Colonic mucosa (tissue), 4 donors: ENCODE measurements around the gene ESPNL. TPM values are rescaled to one million over a fixed set of nuclear protein-coding genes. Genes with fewer than 3 reads are reported as not detected.
"Not testable (repeated sequence)": the region's sequence is repeated elsewhere in the genome, so short reads cannot be mapped to it uniquely, and the experiment has no call there.

Experiments used
- DNase-seq: peaks from one replicate; pipeline ENCODE4 v3.0.0-alpha.2; 2020
- H3K27ac ChIP-seq: fragments of 200-600 bp; one replicate; pipeline ENCODE4 v1.8.0; 2021
- H3K27me3 ChIP-seq: fragments of 200-600 bp; one replicate; pipeline ENCODE4 v1.8.0; 2021
- H3K36me3 ChIP-seq: fragments of 200-600 bp; one replicate; pipeline ENCODE4 v1.8.0; 2021
- H3K4me1 ChIP-seq: fragments of 200-600 bp; one replicate; pipeline ENCODE4 v1.8.0; 2021; ENCODE audit warnings: mild to moderate bottlenecking
- H3K4me3 ChIP-seq: fragments of 200-600 bp; one replicate; pipeline ENCODE4 v1.8.0; 2021
- H3K9ac ChIP-seq, 2 donors: one replicate each; pipeline ENCODE4 v1.7.0; 2013; ENCODE audit warnings: control low read depth in 2 of 2, low read depth in 2 of 2, low read length in 2 of 2
- H3K9me3 ChIP-seq: fragments of 200-600 bp; one replicate; pipeline ENCODE4 v1.8.0; 2021
- CTCF ChIP-seq: fragments of 200-600 bp; IDR thresholded peaks from one replicate; pipeline ENCODE4 v1.8.0; 2022; ENCODE audit warnings: antibody characterized with exemption, mild to moderate bottlenecking
- intact Hi-C: fragments of 100-400 bp; cut with DNase I; formaldehyde crosslinking; loops from one replicate; pipeline ENCODE4 v1.14.1; 2022
- total RNA-seq, 2 donors: library from RNA; stranded (reverse); fragmentation: NEBNext Ultra II Directional in 1 of 2; extraction: Animal tissue kit (Norgen Biotek cat#: 25700) in 1 of 2; gene quantifications; one replicate each; pipeline ENCODE4 v1.2.1, GENCODE V29; 2021
- donor health status: healthy.
- donor health status: DM: no; HTN: no; CAD: no.
- donor health status: DM: no; HTN: no; CAD: no.

Gene ESPNL
- total RNA-seq, 2 donors from 2014 or later: 0.08 to 0.12 TPM

GRCh38 chr2:238065071-238065846 is 34.9 kb upstream of the ESPNL start:
- no peaks in the 10 kb centered on the region for H3K27me3 ChIP-seq
- H3K36me3 ChIP-seq: peaks cover 6% of the 10 kb centered on the region
- peaks cover 15% of the 10 kb centered on the region for H3K4me1 ChIP-seq
- H3K4me3 ChIP-seq: no peak overlapping the region
- no peak for DNase-seq
- H3K27ac ChIP-seq: no peak overlapping the region
- TF ChIP-seq CTCF: no peak
- intact Hi-C loops: no loop called here
- no peaks in the 10 kb centered on the region for H3K9me3 ChIP-seq
- H3K9ac ChIP-seq: no peak overlapping the region

GRCh38 chr2:238066218-238066617 is 33.9 kb upstream of the ESPNL start:
- TF ChIP-seq CTCF: no peak
- Histone ChIP-seq H3K4me1 (peaks cover 15% of the 10 kb centered on the region), H3K9me3 (no peaks in the 10 kb centered on the region), H3K27ac (no peak overlapping the region), H3K36me3 (peaks cover 6% of the 10 kb centered on the region), H3K4me3 (no peak overlapping the region), H3K27me3 (no peaks in the 10 kb centered on the region), H3K9ac (no peak overlapping the region)
- intact Hi-C loops: no loop called here
- DNase-seq: no peak

GRCh38 chr2:238066718-238067117 is 33.4 kb upstream of the ESPNL start:
- H3K36me3 ChIP-seq, H3K9me3 ChIP-seq: not testable (repeated sequence)

GRCh38 chr2:238067939-238068338 is 32.2 kb upstream of the ESPNL start:
- no peak for DNase-seq
- TF ChIP-seq CTCF: no peak
- intact Hi-C loops: no loop called here
- Histone ChIP-seq H3K9ac (no peak overlapping the region), H3K9me3 (no peaks in the 10 kb centered on the region), H3K4me1 (peaks cover 8% of the 10 kb centered on the region), H3K36me3 (peaks cover 6% of the 10 kb centered on the region), H3K4me3 (no peak overlapping the region), H3K27me3 (no peaks in the 10 kb centered on the region), H3K27ac (no peak overlapping the region)

More at GRCh38 chr2:238066718-238067117, 33.4 kb upstream of the ESPNL start:
- H3K27me3 ChIP-seq, DNase-seq, intact Hi-C loops, H3K9ac ChIP-seq, H3K4me3 ChIP-seq, H3K27ac ChIP-seq: not testable (repeated sequence)
- peaks cover 12% of the 10 kb centered on the region for H3K4me1 ChIP-seq

GRCh38 chr2:238069021-238069709 is 31.0 kb upstream of the ESPNL start:
- H3K36me3 ChIP-seq: peaks cover 6% of the 10 kb centered on the region
- TF ChIP-seq CTCF: no peak
- intact Hi-C loops: no loop called here
- no peaks in the 10 kb centered on the region for H3K4me1 ChIP-seq
- H3K9me3 ChIP-seq: no peaks in the 10 kb centered on the region
- no peak for DNase-seq
- H3K4me3 ChIP-seq: no peak overlapping the region
- H3K27ac ChIP-seq: no peak overlapping the region
- H3K27me3 ChIP-seq: no peaks in the 10 kb centered on the region
- H3K9ac ChIP-seq: no peak overlapping the region

GRCh38 chr2:238069877-238070276 is 30.3 kb upstream of the ESPNL start:
- Histone ChIP-seq H3K4me1 (no peaks in the 10 kb centered on the region), H3K27ac (no peak overlapping the region), H3K27me3 (no peaks in the 10 kb centered on the region), H3K4me3 (no peak overlapping the region), H3K36me3 (peaks cover 6% of the 10 kb centered on the region), H3K9me3 (no peaks in the 10 kb centered on the region), H3K9ac (no peak overlapping the region)
- TF ChIP-seq CTCF: no peak
- DNase-seq: no peak
- intact Hi-C loops: no loop called here
